ENCODE measurements around the gene CD177.
"Not testable (repeated sequence)": the region's sequence is repeated elsewhere in the genome, so short reads cannot be mapped to it uniquely, and the experiment has no call there.

The CD177 gene

DNA sequence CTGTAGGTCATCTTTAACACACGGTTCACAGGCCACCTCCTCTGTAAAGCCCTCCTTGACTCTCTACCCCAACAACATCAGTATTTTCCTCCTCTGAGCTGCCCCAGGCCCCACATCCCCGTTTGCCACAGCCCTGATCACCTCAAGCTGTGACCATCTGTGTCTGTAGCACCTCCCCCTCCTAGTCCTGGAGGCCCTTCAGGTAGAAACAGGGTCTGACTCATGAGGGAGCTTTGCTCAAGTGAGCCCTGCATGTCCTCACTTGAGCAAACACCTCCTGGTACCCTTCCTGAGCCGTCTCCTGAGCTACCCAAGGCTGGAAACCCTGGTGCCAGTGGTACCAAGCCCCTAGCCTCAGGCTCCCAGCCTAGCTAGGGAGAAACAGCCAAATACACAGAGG lies 24.1 kb downstream of the CD177 start:
- H3K9me3 ChIP-seq (ENCODE audit: control insufficient read depth in 1 of 2, low read length in 2 of 2); H3K27ac ChIP-seq (ENCODE audit: low read depth, low read length); H3K36me3 ChIP-seq (ENCODE audit: control insufficient read depth in 1 of 2, insufficient read depth in 2 of 2, low read length in 2 of 2); H3K27me3 ChIP-seq (ENCODE audit: control insufficient read depth in 1 of 2, insufficient read depth in 2 of 2, low read length in 2 of 2); H3K4me3 ChIP-seq (ENCODE audit: low read depth in 1 of 2, low read length in 2 of 2); H3K9ac ChIP-seq (ENCODE audit: low read depth in 1 of 2, low read length in 2 of 2); H3K4me1 ChIP-seq (ENCODE audit: control insufficient read depth in 1 of 2, insufficient read depth in 2 of 2, low read length in 2 of 2): not testable (repeated sequence)

DNA sequence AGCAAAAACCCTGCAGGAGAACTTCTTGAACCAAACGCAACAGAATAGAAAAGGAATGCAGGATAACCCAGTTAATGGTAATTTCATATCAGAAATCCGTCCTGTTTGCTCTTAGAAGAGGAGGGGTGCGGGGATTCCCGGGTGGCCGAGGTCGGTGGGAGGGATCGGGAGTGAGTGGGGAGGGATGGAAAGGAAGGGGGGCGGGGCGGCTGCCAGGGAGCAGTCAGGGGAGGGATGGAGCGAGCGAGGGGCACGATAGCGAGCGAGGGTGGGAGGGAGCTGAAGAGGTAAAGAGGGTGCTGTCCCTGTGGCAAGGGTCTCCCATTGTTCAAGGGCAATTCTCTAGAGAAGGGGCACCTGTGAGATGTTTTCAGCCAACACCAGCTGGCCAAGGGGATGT lies 26.5 kb downstream of the CD177 start:
- Histone ChIP-seq H3K27ac (ENCODE audit: low read depth, low read length) (no peak overlapping the region), H3K27me3 (ENCODE audit: control insufficient read depth in 1 of 2, insufficient read depth in 2 of 2, low read length in 2 of 2) (no peaks in the 10 kb centered on the region), H3K4me3 (ENCODE audit: low read depth in 1 of 2, low read length in 2 of 2) (no peak overlapping the region), H3K4me1 (ENCODE audit: control insufficient read depth in 1 of 2, insufficient read depth in 2 of 2, low read length in 2 of 2) (no peaks in the 10 kb centered on the region), H3K9me3 (ENCODE audit: control insufficient read depth in 1 of 2, low read length in 2 of 2) (no peaks in the 10 kb centered on the region), H3K9ac (ENCODE audit: low read depth in 1 of 2, low read length in 2 of 2) (no peak overlapping the region), H3K36me3 (ENCODE audit: control insufficient read depth in 1 of 2, insufficient read depth in 2 of 2, low read length in 2 of 2) (no peaks in the 10 kb centered on the region)

DNA sequence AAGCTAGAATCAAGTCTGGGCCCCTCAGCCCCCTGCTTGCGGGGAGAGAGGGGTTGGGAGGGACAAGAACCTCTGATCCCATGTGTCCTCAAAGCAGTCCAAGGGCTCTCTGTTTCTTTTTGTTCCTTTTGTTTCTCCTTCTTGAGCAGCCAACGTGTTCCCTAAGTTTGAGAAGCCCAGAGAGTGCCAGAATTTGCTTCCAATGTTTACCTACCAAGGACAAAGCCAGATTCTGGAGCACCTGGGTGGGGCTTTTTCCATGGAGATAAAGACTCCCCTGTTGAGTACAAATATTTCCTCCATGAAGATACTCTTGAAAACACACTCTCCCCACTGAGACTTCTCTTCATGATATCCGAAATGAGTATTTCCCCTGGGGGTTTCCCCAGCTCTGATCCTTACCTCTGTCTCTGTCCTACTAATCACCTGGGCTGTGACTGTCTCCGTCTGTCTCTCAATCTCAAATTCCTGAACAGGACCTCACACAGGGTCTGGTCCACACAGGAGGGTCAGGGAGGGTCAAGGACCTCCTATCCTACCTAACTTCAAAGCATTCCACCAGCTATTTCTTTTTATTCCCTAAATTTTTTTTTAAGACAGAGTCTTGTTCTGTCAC lies 27.4 kb downstream of the CD177 start:
- Histone ChIP-seq H3K9ac (ENCODE audit: low read depth in 1 of 2, low read length in 2 of 2) (no peak overlapping the region), H3K4me1 (ENCODE audit: control insufficient read depth in 1 of 2, insufficient read depth in 2 of 2, low read length in 2 of 2) (no peaks in the 10 kb centered on the region), H3K9me3 (ENCODE audit: control insufficient read depth in 1 of 2, low read length in 2 of 2) (no peaks in the 10 kb centered on the region), H3K4me3 (ENCODE audit: low read depth in 1 of 2, low read length in 2 of 2) (no peak overlapping the region), H3K27ac (ENCODE audit: low read depth, low read length) (no peak overlapping the region), H3K27me3 (ENCODE audit: control insufficient read depth in 1 of 2, insufficient read depth in 2 of 2, low read length in 2 of 2) (no peaks in the 10 kb centered on the region), H3K36me3 (ENCODE audit: control insufficient read depth in 1 of 2, insufficient read depth in 2 of 2, low read length in 2 of 2) (no peaks in the 10 kb centered on the region)

DNA sequence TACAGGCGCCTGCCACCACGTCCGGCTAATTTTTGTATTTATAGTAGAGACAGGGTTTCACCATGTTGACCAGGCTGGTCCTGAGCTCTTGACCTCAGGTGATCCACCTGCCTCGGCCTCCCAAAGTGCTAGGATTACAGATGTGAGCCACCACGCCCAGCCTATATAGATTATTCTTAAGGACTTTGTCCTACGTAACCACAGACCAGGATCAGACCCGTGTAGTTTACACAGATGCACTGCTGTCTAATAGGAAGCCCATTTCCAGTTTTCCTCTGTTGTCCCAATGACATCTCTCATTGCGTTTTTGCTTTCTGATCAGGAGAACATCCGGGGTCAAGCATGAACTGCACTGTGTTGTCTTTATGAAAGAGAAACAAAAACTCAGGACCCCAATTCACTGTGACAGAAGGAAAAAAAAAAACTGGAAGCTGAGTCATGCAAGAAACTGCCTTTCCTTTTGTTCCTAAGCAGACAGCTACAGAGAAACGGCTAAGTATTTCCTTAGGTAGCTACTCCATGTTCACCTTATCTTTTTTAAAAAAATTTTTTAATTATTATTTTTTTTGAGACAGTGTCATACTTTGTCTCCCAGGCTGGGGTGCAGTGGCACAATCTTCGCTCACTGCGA lies 29.2 kb downstream of the CD177 start:
- H3K4me3 ChIP-seq (ENCODE audit: low read depth in 1 of 2, low read length in 2 of 2); H3K9ac ChIP-seq (ENCODE audit: low read depth in 1 of 2, low read length in 2 of 2); H3K9me3 ChIP-seq (ENCODE audit: control insufficient read depth in 1 of 2, low read length in 2 of 2); H3K4me1 ChIP-seq (ENCODE audit: control insufficient read depth in 1 of 2, insufficient read depth in 2 of 2, low read length in 2 of 2); H3K36me3 ChIP-seq (ENCODE audit: control insufficient read depth in 1 of 2, insufficient read depth in 2 of 2, low read length in 2 of 2); H3K27me3 ChIP-seq (ENCODE audit: control insufficient read depth in 1 of 2, insufficient read depth in 2 of 2, low read length in 2 of 2); H3K27ac ChIP-seq (ENCODE audit: low read depth, low read length): not testable (repeated sequence)

DNA sequence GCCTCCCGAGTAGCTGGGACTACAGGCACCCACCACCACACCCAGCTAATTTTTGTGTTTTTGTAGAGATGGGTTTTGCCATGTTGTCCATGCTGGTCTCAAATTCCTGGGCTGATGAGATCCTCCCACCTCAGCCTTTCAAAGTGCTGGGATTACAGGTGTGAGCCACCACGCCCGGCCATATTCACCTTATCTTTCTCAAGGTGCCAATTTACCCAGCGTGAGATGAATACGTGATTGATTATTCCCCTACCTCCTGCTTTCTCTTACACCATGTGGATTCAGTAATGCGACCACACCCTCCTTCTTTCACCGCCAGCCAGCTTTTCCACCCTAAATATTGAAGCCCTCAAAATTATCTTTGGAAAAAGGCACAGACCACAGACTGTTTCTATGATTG lies 29.8 kb downstream of the CD177 start:
- H3K9ac ChIP-seq (ENCODE audit: low read depth in 1 of 2, low read length in 2 of 2); H3K27ac ChIP-seq (ENCODE audit: low read depth, low read length); H3K4me3 ChIP-seq (ENCODE audit: low read depth in 1 of 2, low read length in 2 of 2); H3K36me3 ChIP-seq (ENCODE audit: control insufficient read depth in 1 of 2, insufficient read depth in 2 of 2, low read length in 2 of 2); H3K4me1 ChIP-seq (ENCODE audit: control insufficient read depth in 1 of 2, insufficient read depth in 2 of 2, low read length in 2 of 2); H3K27me3 ChIP-seq (ENCODE audit: control insufficient read depth in 1 of 2, insufficient read depth in 2 of 2, low read length in 2 of 2); H3K9me3 ChIP-seq (ENCODE audit: control insufficient read depth in 1 of 2, low read length in 2 of 2): not testable (repeated sequence)

DNA sequence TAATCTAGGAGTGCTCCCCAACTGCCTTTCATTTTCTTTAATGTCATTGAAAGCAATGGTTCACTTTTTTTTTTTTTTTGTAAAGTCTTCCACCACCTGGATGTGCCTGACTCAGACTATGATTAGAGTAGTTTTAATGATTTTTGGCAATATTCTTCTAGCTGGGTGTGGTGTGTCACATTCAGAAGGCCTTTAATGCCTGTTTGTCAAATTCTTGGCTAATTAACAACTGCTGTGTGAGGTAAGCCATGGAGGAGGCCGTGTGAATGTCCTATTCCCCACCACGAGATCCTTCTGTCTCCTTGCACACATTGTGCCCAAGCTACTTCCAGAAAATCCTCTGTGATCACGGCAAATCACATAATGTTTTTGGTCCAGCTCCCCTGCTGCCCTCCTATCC lies 30.3 kb downstream of the CD177 start:
- H3K4me3 ChIP-seq (ENCODE audit: low read depth in 1 of 2, low read length in 2 of 2); H3K36me3 ChIP-seq (ENCODE audit: control insufficient read depth in 1 of 2, insufficient read depth in 2 of 2, low read length in 2 of 2); H3K4me1 ChIP-seq (ENCODE audit: control insufficient read depth in 1 of 2, insufficient read depth in 2 of 2, low read length in 2 of 2); H3K27ac ChIP-seq (ENCODE audit: low read depth, low read length); H3K27me3 ChIP-seq (ENCODE audit: control insufficient read depth in 1 of 2, insufficient read depth in 2 of 2, low read length in 2 of 2); H3K9me3 ChIP-seq (ENCODE audit: control insufficient read depth in 1 of 2, low read length in 2 of 2); H3K9ac ChIP-seq (ENCODE audit: low read depth in 1 of 2, low read length in 2 of 2): not testable (repeated sequence)

DNA sequence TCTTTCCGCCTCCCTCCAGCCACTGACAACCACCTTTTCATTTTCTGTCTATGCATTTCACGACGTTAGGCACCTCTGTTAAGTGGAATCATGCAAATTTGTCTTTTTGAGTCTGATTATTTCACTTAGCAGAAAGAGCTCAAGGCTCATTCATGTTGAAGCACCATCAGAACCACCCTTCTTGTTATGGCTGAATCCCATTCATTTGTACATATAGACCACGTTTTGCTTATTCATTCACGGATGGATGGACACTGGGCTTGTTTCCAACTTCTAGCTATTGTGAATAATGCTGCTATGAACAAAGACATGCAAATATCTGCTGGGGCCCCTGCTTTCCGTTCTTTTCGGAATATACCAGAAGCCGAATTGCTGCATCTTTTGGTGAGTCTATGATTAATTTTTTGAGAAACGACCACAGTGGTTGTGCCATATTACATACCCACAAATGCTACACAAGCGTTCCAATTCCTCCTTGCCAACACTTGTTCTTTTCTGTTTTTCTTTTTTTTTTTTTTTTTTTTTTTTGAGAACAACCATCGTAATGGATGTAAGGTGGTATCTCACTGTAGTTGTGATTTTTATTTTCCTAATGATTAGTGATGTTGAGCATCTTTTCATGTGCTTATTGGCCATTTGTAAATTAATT lies 37.5 kb downstream of the CD177 start:
- not testable (repeated sequence) for H3K27me3 ChIP-seq (ENCODE audit: control insufficient read depth in 1 of 2, insufficient read depth in 2 of 2, low read length in 2 of 2); H3K9ac ChIP-seq (ENCODE audit: low read depth in 1 of 2, low read length in 2 of 2); H3K4me3 ChIP-seq (ENCODE audit: low read depth in 1 of 2, low read length in 2 of 2); H3K9me3 ChIP-seq (ENCODE audit: control insufficient read depth in 1 of 2, low read length in 2 of 2); H3K27ac ChIP-seq (ENCODE audit: low read depth, low read length); H3K4me1 ChIP-seq (ENCODE audit: control insufficient read depth in 1 of 2, insufficient read depth in 2 of 2, low read length in 2 of 2); H3K36me3 ChIP-seq (ENCODE audit: control insufficient read depth in 1 of 2, insufficient read depth in 2 of 2, low read length in 2 of 2)

DNA sequence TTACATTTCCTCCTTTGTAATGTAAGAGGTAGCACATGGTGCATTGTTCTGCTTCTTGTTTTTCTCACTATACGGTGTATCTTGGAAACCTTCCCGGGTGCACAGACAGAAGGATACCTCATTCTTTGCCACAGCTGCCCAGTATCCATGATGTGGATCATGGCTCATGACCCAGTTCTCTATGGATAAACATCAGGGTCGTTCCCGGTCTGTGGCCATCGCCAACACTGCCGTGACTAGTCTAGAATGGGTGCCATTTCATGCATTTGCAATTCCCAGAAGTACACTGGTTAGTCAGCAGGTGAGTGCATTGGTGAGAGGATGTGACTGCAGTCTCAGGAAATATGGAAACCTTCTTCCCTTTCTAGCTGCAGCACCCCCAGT lies 38.1 kb downstream of the CD177 start:
- H3K4me3 ChIP-seq (ENCODE audit: low read depth in 1 of 2, low read length in 2 of 2); H3K9ac ChIP-seq (ENCODE audit: low read depth in 1 of 2, low read length in 2 of 2); H3K9me3 ChIP-seq (ENCODE audit: control insufficient read depth in 1 of 2, low read length in 2 of 2); H3K36me3 ChIP-seq (ENCODE audit: control insufficient read depth in 1 of 2, insufficient read depth in 2 of 2, low read length in 2 of 2); H3K27ac ChIP-seq (ENCODE audit: low read depth, low read length); H3K4me1 ChIP-seq (ENCODE audit: control insufficient read depth in 1 of 2, insufficient read depth in 2 of 2, low read length in 2 of 2); H3K27me3 ChIP-seq (ENCODE audit: control insufficient read depth in 1 of 2, insufficient read depth in 2 of 2, low read length in 2 of 2): not testable (repeated sequence)

DNA sequence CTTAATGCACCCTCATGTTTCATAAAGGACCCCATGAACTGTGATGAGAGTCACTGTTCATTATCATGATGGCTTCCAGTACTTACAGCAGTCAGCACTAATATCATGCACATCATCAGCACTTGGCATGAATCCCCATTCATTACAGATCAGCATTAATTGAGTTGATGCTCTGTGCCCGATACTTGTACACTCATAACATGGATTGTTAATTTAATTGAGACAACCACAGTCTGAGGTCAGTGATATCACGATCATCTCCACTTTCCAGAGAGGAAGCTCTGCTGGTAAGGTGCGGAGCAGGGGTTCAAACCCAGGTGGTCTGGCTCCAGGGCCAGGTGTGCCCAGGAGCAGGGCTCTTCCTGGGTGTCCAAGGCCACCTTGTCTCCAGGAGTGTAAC lies 40.0 kb downstream of the CD177 start:
- H3K9ac ChIP-seq (ENCODE audit: low read depth in 1 of 2, low read length in 2 of 2); H3K4me1 ChIP-seq (ENCODE audit: control insufficient read depth in 1 of 2, insufficient read depth in 2 of 2, low read length in 2 of 2); H3K36me3 ChIP-seq (ENCODE audit: control insufficient read depth in 1 of 2, insufficient read depth in 2 of 2, low read length in 2 of 2); H3K27me3 ChIP-seq (ENCODE audit: control insufficient read depth in 1 of 2, insufficient read depth in 2 of 2, low read length in 2 of 2); H3K9me3 ChIP-seq (ENCODE audit: control insufficient read depth in 1 of 2, low read length in 2 of 2); H3K27ac ChIP-seq (ENCODE audit: low read depth, low read length); H3K4me3 ChIP-seq (ENCODE audit: low read depth in 1 of 2, low read length in 2 of 2): not testable (repeated sequence)

DNA sequence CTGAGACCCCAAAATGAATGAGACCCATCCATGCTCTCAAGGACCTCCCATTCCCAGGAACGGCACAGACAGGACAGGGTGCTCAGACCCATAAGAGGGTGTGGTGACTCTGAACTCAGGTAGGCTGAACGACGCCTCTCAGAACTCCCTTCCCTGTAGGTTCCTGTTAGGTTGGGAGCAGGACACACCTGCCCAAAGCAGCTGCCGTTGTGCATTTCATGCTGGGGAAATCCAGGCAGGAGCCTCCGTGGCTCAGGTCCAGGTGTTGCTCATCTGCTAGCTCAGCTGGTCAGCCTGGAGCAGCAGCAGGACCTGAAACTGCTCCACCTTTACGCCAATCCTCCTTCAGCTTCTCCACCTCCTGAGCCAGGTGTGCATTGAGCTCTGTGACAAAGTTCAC lies 42.1 kb downstream of the CD177 start:
- Histone ChIP-seq H3K27ac (ENCODE audit: low read depth, low read length) (no peak overlapping the region), H3K4me3 (ENCODE audit: low read depth in 1 of 2, low read length in 2 of 2) (no peak overlapping the region), H3K27me3 (ENCODE audit: control insufficient read depth in 1 of 2, insufficient read depth in 2 of 2, low read length in 2 of 2) (peaks cover 0 to 6% of the 10 kb centered on the region in 2 donors), H3K36me3 (ENCODE audit: control insufficient read depth in 1 of 2, insufficient read depth in 2 of 2, low read length in 2 of 2) (no peaks in the 10 kb centered on the region), H3K9me3 (ENCODE audit: control insufficient read depth in 1 of 2, low read length in 2 of 2) (no peaks in the 10 kb centered on the region), H3K9ac (ENCODE audit: low read depth in 1 of 2, low read length in 2 of 2) (no peak overlapping the region), H3K4me1 (ENCODE audit: control insufficient read depth in 1 of 2, insufficient read depth in 2 of 2, low read length in 2 of 2) (peaks cover 3 to 6% of the 10 kb centered on the region in 2 donors)

Data from duodenal mucosa (tissue), 2 donors.